ENCODE measurements around the gene ZC3H10.

DNA sequence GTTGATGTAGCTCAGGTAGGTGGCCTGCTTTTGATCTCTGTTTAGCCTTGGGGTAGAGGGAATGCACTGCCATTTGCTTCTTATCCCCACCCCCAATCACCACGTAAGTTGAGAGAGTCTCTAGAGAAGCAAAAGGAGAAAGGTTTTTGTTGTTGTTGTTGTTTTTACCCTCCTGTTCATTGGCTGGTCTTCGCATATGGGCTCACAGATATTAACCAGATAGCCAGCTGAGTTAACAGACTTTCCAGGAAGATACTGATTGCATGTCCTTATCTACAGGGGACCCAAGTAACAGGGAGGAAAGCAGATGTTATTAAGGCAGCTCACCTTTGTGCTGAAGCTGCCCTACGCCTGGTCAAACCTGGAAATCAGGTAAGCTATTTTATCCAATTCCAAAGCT, 10.8 kb upstream of the ZC3H10 start:
- TF ChIP-seq, protein P1, sequence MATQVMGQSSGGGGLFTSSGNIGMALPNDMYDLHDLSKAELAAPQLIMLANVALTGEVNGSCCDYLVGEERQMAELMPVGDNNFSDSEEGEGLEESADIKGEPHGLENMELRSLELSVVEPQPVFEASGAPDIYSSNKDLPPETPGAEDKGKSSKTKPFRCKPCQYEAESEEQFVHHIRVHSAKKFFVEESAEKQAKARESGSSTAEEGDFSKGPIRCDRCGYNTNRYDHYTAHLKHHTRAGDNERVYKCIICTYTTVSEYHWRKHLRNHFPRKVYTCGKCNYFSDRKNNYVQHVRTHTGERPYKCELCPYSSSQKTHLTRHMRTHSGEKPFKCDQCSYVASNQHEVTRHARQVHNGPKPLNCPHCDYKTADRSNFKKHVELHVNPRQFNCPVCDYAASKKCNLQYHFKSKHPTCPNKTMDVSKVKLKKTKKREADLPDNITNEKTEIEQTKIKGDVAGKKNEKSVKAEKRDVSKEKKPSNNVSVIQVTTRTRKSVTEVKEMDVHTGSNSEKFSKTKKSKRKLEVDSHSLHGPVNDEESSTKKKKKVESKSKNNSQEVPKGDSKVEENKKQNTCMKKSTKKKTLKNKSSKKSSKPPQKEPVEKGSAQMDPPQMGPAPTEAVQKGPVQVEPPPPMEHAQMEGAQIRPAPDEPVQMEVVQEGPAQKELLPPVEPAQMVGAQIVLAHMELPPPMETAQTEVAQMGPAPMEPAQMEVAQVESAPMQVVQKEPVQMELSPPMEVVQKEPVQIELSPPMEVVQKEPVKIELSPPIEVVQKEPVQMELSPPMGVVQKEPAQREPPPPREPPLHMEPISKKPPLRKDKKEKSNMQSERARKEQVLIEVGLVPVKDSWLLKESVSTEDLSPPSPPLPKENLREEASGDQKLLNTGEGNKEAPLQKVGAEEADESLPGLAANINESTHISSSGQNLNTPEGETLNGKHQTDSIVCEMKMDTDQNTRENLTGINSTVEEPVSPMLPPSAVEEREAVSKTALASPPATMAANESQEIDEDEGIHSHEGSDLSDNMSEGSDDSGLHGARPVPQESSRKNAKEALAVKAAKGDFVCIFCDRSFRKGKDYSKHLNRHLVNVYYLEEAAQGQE (IDR thresholded peaks at IDR 0.05; ENCODE audit: borderline replicate concordance) = no peak
- TF ChIP-seq EZH2 (IDR thresholded peaks at IDR 0.05; ENCODE audit: borderline replicate concordance, insufficient read depth, low read length, poor library complexity, severe bottlenecking) = no peak
- TF ChIP-seq, protein P2, sequence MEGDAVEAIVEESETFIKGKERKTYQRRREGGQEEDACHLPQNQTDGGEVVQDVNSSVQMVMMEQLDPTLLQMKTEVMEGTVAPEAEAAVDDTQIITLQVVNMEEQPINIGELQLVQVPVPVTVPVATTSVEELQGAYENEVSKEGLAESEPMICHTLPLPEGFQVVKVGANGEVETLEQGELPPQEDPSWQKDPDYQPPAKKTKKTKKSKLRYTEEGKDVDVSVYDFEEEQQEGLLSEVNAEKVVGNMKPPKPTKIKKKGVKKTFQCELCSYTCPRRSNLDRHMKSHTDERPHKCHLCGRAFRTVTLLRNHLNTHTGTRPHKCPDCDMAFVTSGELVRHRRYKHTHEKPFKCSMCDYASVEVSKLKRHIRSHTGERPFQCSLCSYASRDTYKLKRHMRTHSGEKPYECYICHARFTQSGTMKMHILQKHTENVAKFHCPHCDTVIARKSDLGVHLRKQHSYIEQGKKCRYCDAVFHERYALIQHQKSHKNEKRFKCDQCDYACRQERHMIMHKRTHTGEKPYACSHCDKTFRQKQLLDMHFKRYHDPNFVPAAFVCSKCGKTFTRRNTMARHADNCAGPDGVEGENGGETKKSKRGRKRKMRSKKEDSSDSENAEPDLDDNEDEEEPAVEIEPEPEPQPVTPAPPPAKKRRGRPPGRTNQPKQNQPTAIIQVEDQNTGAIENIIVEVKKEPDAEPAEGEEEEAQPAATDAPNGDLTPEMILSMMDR (IDR thresholded peaks at IDR 0.05; ENCODE audit: poor library complexity, severe bottlenecking) = no peak
- no peak for TF ChIP-seq RAD21 (conservative IDR thresholded peaks at IDR 0.05)
- TF ChIP-seq SMC3 (conservative IDR thresholded peaks at IDR 0.05; ENCODE audit: poor library complexity) = no peak
- no peak for TF ChIP-seq MXI1 (conservative IDR thresholded peaks at IDR 0.05; ENCODE audit: poor library complexity, severe bottlenecking)
- TF ChIP-seq POLR2AphosphoS5 (IDR thresholded peaks at IDR 0.05) = no peak
- no peak for TF ChIP-seq EP300 (conservative IDR thresholded peaks at IDR 0.05; ENCODE audit: poor library complexity, severe bottlenecking)
- no peak for TF ChIP-seq TAF1 (IDR thresholded peaks at IDR 0.05; ENCODE audit: low read depth)

Data from neural cell (in vitro differentiated cells).